Measurements from ENCODE around the gene ENO4. TPM values are rescaled to one million over a fixed set of nuclear protein-coding genes. Genes with fewer than 3 reads are reported as not detected.

ENO4 gene
- total RNA-seq, 2 donors from 2014 or later, result 0.27 to 0.91 TPM

- no peak overlapping the region for H3K27ac ChIP-seq
- no peaks in the 10 kb centered on the region for H3K4me1 ChIP-seq (replicated peaks)
- no peak overlapping the region for H3K4me3 ChIP-seq
- TF ChIP-seq POLR2A (IDR thresholded peaks at IDR 0.05) (no peak), CTCF (IDR thresholded peaks at IDR 0.05) (no peak), POLR2AphosphoS5 (IDR thresholded peaks at IDR 0.05) (no peak)
- 55% methylated on average over 2 of the region's 2 CpGs for WGBS
- no peaks in the 10 kb centered on the region for H3K27me3 ChIP-seq (replicated peaks; ENCODE audit: insufficient read depth)
- intact Hi-C loops (cut with DNase I), result no loop called here
- no peak for DNase-seq (ENCODE audit: low spot score)
- no peaks in the 10 kb centered on the region for H3K36me3 ChIP-seq
- no peaks in the 10 kb centered on the region for H3K9me3 ChIP-seq
Observed at GRCh38 chr10:116873134-116873533, 23.8 kb downstream of the ENO4 start.

- H3K36me3 ChIP-seq, result no peaks in the 10 kb centered on the region
- H3K4me3 ChIP-seq, result no peak overlapping the region
- H3K27me3 ChIP-seq (replicated peaks; ENCODE audit: insufficient read depth), result no peaks in the 10 kb centered on the region
- no peak for DNase-seq (ENCODE audit: low spot score)
- no peak for TF ChIP-seq POLR2AphosphoS5 (IDR thresholded peaks at IDR 0.05)
- no peak for TF ChIP-seq CTCF (IDR thresholded peaks at IDR 0.05)
- TF ChIP-seq POLR2A (IDR thresholded peaks at IDR 0.05), result no peak
- H3K4me1 ChIP-seq (replicated peaks), result no peaks in the 10 kb centered on the region
- intact Hi-C loops (cut with DNase I), result no loop called here
- H3K9me3 ChIP-seq, result no peaks in the 10 kb centered on the region
- no peak overlapping the region for H3K27ac ChIP-seq
- WGBS, result 96% methylated on average over 2 of the region's 2 CpGs
Observed at GRCh38 chr10:116875897-116876296, 26.6 kb downstream of the ENO4 start.

- TF ChIP-seq POLR2AphosphoS5 (IDR thresholded peaks at IDR 0.05), result no peak
- TF ChIP-seq POLR2A (IDR thresholded peaks at IDR 0.05), result no peak
- Histone ChIP-seq H3K4me3 (no peak overlapping the region), H3K9me3 (no peaks in the 10 kb centered on the region), H3K4me1 (replicated peaks) (no peaks in the 10 kb centered on the region), H3K27ac (no peak overlapping the region), H3K36me3 (no peaks in the 10 kb centered on the region), H3K27me3 (replicated peaks; ENCODE audit: insufficient read depth) (no peaks in the 10 kb centered on the region)
- WGBS, result 77% methylated on average over 3 of the region's 3 CpGs
- no peak for DNase-seq (ENCODE audit: low spot score)
- intact Hi-C loops (cut with DNase I), result no loop called here
Observed at GRCh38 chr10:116877391-116877790, 28.1 kb downstream of the ENO4 start.

GRCh38 chr10:116878123-116878522 lies 28.8 kb downstream of the ENO4 start:
- no peaks in the 10 kb centered on the region for H3K4me1 ChIP-seq (replicated peaks)
- H3K27me3 ChIP-seq (replicated peaks; ENCODE audit: insufficient read depth), result no peaks in the 10 kb centered on the region
- H3K27ac ChIP-seq, result no peak overlapping the region
- intact Hi-C loops (cut with DNase I), result no loop called here
- 22% methylated on average over 2 of the region's 2 CpGs for WGBS
- no peak overlapping the region for H3K4me3 ChIP-seq
- TF ChIP-seq POLR2A (IDR thresholded peaks at IDR 0.05), result no peak
- TF ChIP-seq CTCF (IDR thresholded peaks at IDR 0.05), result no peak
- no peak for TF ChIP-seq POLR2AphosphoS5 (IDR thresholded peaks at IDR 0.05)
- DNase-seq (ENCODE audit: low spot score), result no peak
- H3K9me3 ChIP-seq, result no peaks in the 10 kb centered on the region
- H3K36me3 ChIP-seq, result no peaks in the 10 kb centered on the region

GRCh38 chr10:116879817-116880216 lies 30.5 kb downstream of the ENO4 start:
- intact Hi-C loops (cut with DNase I), result no loop called here

More at GRCh38 chr10:116879817-116880216, 30.5 kb downstream of the ENO4 start:
- TF ChIP-seq POLR2A (IDR thresholded peaks at IDR 0.05) (no peak), POLR2AphosphoS5 (IDR thresholded peaks at IDR 0.05) (no peak), CTCF (IDR thresholded peaks at IDR 0.05) (no peak)
- Histone ChIP-seq H3K27ac (no peak overlapping the region), H3K9me3 (no peaks in the 10 kb centered on the region), H3K4me1 (replicated peaks) (no peaks in the 10 kb centered on the region), H3K4me3 (no peak overlapping the region), H3K27me3 (replicated peaks; ENCODE audit: insufficient read depth) (no peaks in the 10 kb centered on the region), H3K36me3 (no peaks in the 10 kb centered on the region)
- no peak for DNase-seq (ENCODE audit: low spot score)
- 68% methylated on average over 7 of the region's 7 CpGs for WGBS

Measured in prostate gland (tissue), 2 donors.